CD4-positive, alpha-beta T cell (primary cell): Measurements from ENCODE around the gene KCNK3. TPM values are rescaled to one million over a fixed set of nuclear protein-coding genes. Genes with fewer than 3 reads are reported as not detected.

Experiments
- ATAC-seq: fragments of 200-7000 bp; cut with Tn5 transposase; one replicate; pipeline ENCODE4 v1.10.0; 2022; ENCODE audit warnings: mild to moderate bottlenecking; ENCODE audit not compliant: poor library complexity
- CTCF ChIA-PET: fragments of 350-600 bp; sonication (Branson Sonifier 250); formaldehyde crosslinking; loops from one replicate; lab custom pipeline; 2021; ENCODE audit warnings: antibody characterized with exemption, inconsistent platforms; lab: Charles Lee
- POLR2A ChIA-PET: fragments of 350-600 bp; sonication (Branson Sonifier 250); formaldehyde crosslinking; loops from one replicate; lab custom pipeline; 2021; ENCODE audit warnings: antibody characterized with exemption, inconsistent platforms; lab: Charles Lee
- DNase-seq, 14 experiments: peaks; one replicate each; pipeline ENCODE4 v3.0.0-alpha.2; 2013 to 2020; ENCODE audit warnings: mixed read lengths in 2 of 14
- H3K27ac ChIP-seq, 2 donors: one replicate each; pipeline versions ENCODE4 v1.5.1 to v1.7.0; 2013; ENCODE audit warnings: low read length in 2 of 2, low read depth in 1 of 2, mild to moderate bottlenecking in 1 of 2
- H3K27me3 ChIP-seq, 2 experiments: 1 replicate in 1 of 2; 2 replicates in 1 of 2; pipeline versions ENCODE4 v1.6.1 to v1.7.0; 2013; ENCODE audit warnings: low read length in 2 of 2, control low read depth in 1 of 2, mild to moderate bottlenecking in 1 of 2, moderate library complexity in 1 of 2; ENCODE audit not compliant: insufficient read depth in 2 of 2, control insufficient read depth in 1 of 2
- H3K36me3 ChIP-seq: one replicate; pipeline ENCODE4 v1.6.1; 2013; ENCODE audit warnings: low read length, control low read depth; ENCODE audit not compliant: insufficient read depth
- H3K4me1 ChIP-seq: one replicate; pipeline ENCODE4 v1.6.1; 2013; ENCODE audit warnings: low read length, control low read depth; ENCODE audit not compliant: insufficient read depth
- H3K4me3 ChIP-seq: one replicate; pipeline ENCODE4 v1.5.1; 2013; ENCODE audit warnings: mild to moderate bottlenecking, low read length, moderate library complexity
- H3K9me3 ChIP-seq, 2 experiments: 1 replicate in 1 of 2; 2 replicates in 1 of 2; pipeline versions ENCODE4 v1.6.1 to v1.7.0; 2013; ENCODE audit warnings: low read length in 2 of 2, mild to moderate bottlenecking in 2 of 2, control low read depth in 1 of 2, moderate library complexity in 1 of 2; ENCODE audit not compliant: control insufficient read depth in 1 of 2, insufficient read depth in 1 of 2
- H3K27ac Mint-ChIP-seq: one replicate; pipeline ENCODE4 v1.8.0; 2020; ENCODE audit warnings: mixed read lengths
- H3K27me3 Mint-ChIP-seq: one replicate; pipeline ENCODE4 v1.8.0; 2021; ENCODE audit warnings: mixed read lengths
- H3K36me3 Mint-ChIP-seq: one replicate; pipeline ENCODE4 v1.8.0; 2021; ENCODE audit warnings: low read depth, mixed read lengths
- H3K4me1 Mint-ChIP-seq: one replicate; pipeline ENCODE4 v1.8.0; 2021; ENCODE audit warnings: low read depth, mixed read lengths
- H3K4me3 Mint-ChIP-seq: one replicate; pipeline ENCODE4 v1.8.0; 2020; ENCODE audit warnings: mild to moderate bottlenecking, mixed read lengths
- H3K9me3 Mint-ChIP-seq: one replicate; pipeline ENCODE4 v1.8.0; 2020; ENCODE audit warnings: mixed read lengths
- intact Hi-C, 2 experiments: fragments of 100-400 bp; cut with DNase I in 1 of 2; cut with micrococcal nuclease in 1 of 2; formaldehyde crosslinking; loops; one replicate each; pipeline versions ENCODE4 v1.15.1 to v1.9.0; 2023 to 2025; cut with DNase I, micrococcal nuclease
- total RNA-seq, 174 experiments: library from RNA in 2 of 174; stranded (reverse) in 2 of 174; gene quantifications; one replicate each; pipeline ENCODE4 v1.2.3 and lab custom pipeline; 2021 to 2026
- TF ChIP-seq, protein P1 (sequence below): fragments of 200-600 bp; IDR thresholded peaks from one replicate; pipeline ENCODE4 v1.8.0; 2022; ENCODE audit warnings: antibody characterized with exemption, mild to moderate bottlenecking

The KCNK3 gene
- total RNA-seq, 2 experiments from 2014 or later: not detected

DNA sequence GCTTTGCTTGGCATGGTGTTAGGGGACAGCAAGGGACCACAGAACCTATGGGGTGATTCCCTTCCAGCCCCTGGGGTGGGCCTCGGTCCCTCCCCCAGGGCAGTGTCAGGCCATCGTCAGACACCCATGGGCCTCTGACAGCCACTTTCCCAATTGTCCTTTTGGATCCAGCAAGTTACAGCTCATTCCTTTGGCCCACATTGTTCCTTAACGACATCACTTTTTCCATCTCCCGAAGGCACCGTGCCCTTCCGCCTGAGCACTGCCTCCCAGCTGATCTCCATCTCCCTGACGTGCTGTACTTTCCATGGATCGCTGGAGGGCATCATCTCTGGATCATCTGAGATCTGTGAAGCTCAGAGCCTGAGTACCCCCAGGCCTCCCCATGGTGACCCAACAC is 10.4 kb upstream of the KCNK3 start:
- Mint-ChIP-seq H3K4me1 (no peaks in the 10 kb centered on the region), H3K4me3 (no peak overlapping the region), H3K27ac (no peak overlapping the region), H3K36me3 (no peaks in the 10 kb centered on the region), H3K27me3 (peaks cover 61% of the 10 kb centered on the region), H3K9me3 (no peaks in the 10 kb centered on the region)
- CTCF ChIA-PET: no interaction called here
- H3K4me3 ChIP-seq: no peak overlapping the region
- H3K27me3 ChIP-seq: peaks cover 8 to 11% of the 10 kb centered on the region in 2 experiments
- H3K27ac ChIP-seq: no peak overlapping the region
- POLR2A ChIA-PET: no interaction called here
- ATAC-seq (no peak), DNase-seq (no peak)
- intact Hi-C loops: no loop called here
- no peaks in the 10 kb centered on the region for H3K36me3 ChIP-seq
- H3K4me1 ChIP-seq: no peaks in the 10 kb centered on the region
- H3K9me3 ChIP-seq: no peaks in the 10 kb centered on the region
- TF ChIP-seq, protein P1, sequence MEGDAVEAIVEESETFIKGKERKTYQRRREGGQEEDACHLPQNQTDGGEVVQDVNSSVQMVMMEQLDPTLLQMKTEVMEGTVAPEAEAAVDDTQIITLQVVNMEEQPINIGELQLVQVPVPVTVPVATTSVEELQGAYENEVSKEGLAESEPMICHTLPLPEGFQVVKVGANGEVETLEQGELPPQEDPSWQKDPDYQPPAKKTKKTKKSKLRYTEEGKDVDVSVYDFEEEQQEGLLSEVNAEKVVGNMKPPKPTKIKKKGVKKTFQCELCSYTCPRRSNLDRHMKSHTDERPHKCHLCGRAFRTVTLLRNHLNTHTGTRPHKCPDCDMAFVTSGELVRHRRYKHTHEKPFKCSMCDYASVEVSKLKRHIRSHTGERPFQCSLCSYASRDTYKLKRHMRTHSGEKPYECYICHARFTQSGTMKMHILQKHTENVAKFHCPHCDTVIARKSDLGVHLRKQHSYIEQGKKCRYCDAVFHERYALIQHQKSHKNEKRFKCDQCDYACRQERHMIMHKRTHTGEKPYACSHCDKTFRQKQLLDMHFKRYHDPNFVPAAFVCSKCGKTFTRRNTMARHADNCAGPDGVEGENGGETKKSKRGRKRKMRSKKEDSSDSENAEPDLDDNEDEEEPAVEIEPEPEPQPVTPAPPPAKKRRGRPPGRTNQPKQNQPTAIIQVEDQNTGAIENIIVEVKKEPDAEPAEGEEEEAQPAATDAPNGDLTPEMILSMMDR: no peak

DNA sequence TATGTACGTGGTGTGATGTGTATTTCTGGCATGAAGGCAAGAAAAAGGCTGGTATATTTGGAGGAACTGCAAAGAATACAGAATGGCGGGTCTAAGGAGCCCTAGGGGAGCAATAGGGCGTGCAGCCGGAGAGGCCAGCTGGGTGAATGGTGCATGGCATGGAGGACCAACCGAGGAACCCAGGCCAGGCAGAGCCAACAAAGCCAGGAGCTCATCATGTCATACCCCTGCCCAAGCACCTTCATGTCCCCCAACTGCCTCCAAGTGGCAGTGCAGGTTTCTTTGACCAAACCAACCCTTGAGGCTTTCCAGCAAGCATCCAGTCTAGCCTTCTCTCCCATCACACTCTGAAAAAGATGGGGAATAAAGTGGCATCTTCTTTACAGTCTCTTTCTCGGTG is 8.9 kb upstream of the KCNK3 start:
- POLR2A ChIA-PET: no interaction called here
- no peak for ATAC-seq
- TF ChIP-seq, protein P1: no peak

DNA sequence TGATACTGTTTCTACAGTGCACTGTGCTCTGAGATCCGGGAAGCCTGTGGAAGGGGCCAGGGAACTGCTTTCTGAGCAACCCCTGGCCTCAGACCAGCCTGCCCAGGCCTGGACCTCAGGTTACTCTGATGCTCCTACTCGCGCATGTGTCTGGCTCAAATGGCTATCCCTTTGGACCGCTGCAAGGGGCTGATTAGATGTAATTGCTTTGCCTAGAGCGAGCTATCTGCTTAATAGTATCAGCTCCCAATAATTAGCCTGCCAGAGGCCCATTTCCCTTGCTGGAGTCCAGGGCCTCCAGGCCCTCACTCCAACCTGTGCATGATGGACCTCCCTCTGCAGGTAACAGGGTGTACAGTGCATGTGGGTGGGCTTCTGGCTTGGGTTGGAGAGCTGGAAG is 7.2 kb upstream of the KCNK3 start:
- H3K36me3 Mint-ChIP-seq: no peaks in the 10 kb centered on the region
- CTCF ChIA-PET: no interaction called here
- H3K27me3 Mint-ChIP-seq: peaks cover 70% of the 10 kb centered on the region
- intact Hi-C loops: no loop called here
- Histone ChIP-seq H3K4me3 (no peak overlapping the region), H3K27me3 (peaks cover 21 to 23% of the 10 kb centered on the region in 2 experiments), H3K9me3 (no peaks in the 10 kb centered on the region), H3K36me3 (no peaks in the 10 kb centered on the region), H3K27ac (no peak overlapping the region), H3K4me1 (no peaks in the 10 kb centered on the region)
- H3K9me3 Mint-ChIP-seq: no peaks in the 10 kb centered on the region
- H3K4me3 Mint-ChIP-seq: no peak overlapping the region
- ATAC-seq (no peak), DNase-seq (no peak)
- H3K4me1 Mint-ChIP-seq: no peaks in the 10 kb centered on the region
- TF ChIP-seq, protein P1: no peak
- POLR2A ChIA-PET: no interaction called here
- H3K27ac Mint-ChIP-seq: no peak overlapping the region

More for the DNA sequence above, 8.9 kb upstream of the KCNK3 start:
- intact Hi-C loops: no loop called here
- H3K36me3 ChIP-seq: no peaks in the 10 kb centered on the region
- CTCF ChIA-PET: no interaction called here
- no peak for DNase-seq
- peaks cover 17 to 18% of the 10 kb centered on the region in 2 experiments for H3K27me3 ChIP-seq
- Mint-ChIP-seq H3K4me1 (no peaks in the 10 kb centered on the region), H3K27ac (no peak overlapping the region), H3K4me3 (no peak overlapping the region), H3K9me3 (no peaks in the 10 kb centered on the region), H3K27me3 (peaks cover 63% of the 10 kb centered on the region), H3K36me3 (no peaks in the 10 kb centered on the region)
- H3K4me3 ChIP-seq: no peak overlapping the region
- H3K4me1 ChIP-seq: no peaks in the 10 kb centered on the region
- H3K27ac ChIP-seq: no peak overlapping the region
- H3K9me3 ChIP-seq: no peaks in the 10 kb centered on the region
